AG09309 (cell line): Measurements from ENCODE around the gene FKBP15.

Experiments
- DNase-seq: peaks from one replicate; pipeline ENCODE4 v3.0.0-alpha.2; 2010; ENCODE audit warnings: low read depth
- H3K4me3 ChIP-seq: 2 replicates; pipeline ENCODE4 v1.5.1; 2011; ENCODE audit warnings: mild to moderate bottlenecking, low read depth, low read length, moderate library complexity; ENCODE audit not compliant: control insufficient read depth
- CTCF ChIP-seq: IDR thresholded peaks from 2 replicates; pipeline ENCODE4 v1.5.1; 2011; ENCODE audit warnings: mild to moderate bottlenecking, low read depth, low read length, inconsistent platforms; ENCODE audit not compliant: insufficient read depth, control insufficient read depth; ENCODE audit errors: missing control alignments

FKBP15 gene

GRCh38 chr9:113178087-113178486 is 43.0 kb downstream of the FKBP15 start:
- H3K4me3 ChIP-seq, result no peak overlapping the region
- no peak for TF ChIP-seq CTCF
- peak; percentile 11 for DNase-seq

- H3K4me3 ChIP-seq, result no peak overlapping the region
- no peak for TF ChIP-seq CTCF
- no peak for DNase-seq
These were observed 43.8 kb downstream of the FKBP15 start for GRCh38 chr9:113177251-113177650.

GRCh38 chr9:113176803-113177202 is 44.3 kb downstream of the FKBP15 start:
- no peak overlapping the region for H3K4me3 ChIP-seq
- no peak for TF ChIP-seq CTCF
- DNase-seq, result no peak

- H3K4me3 ChIP-seq, result no peak overlapping the region
- TF ChIP-seq CTCF, result no peak
- DNase-seq, result no peak
These were observed 47.7 kb downstream of the FKBP15 start for GRCh38 chr9:113173341-113173740.

- no peak overlapping the region for H3K4me3 ChIP-seq
- no peak for TF ChIP-seq CTCF
- DNase-seq, result no peak
These were observed 52.3 kb downstream of the FKBP15 start for GRCh38 chr9:113168809-113169208.

- H3K4me3 ChIP-seq, result no peak overlapping the region
- DNase-seq, result no peak
- no peak for TF ChIP-seq CTCF
These were observed 55.0 kb downstream of the FKBP15 start for GRCh38 chr9:113166039-113166438.
